Measurements from ENCODE around the gene MACROD2.

DNA sequence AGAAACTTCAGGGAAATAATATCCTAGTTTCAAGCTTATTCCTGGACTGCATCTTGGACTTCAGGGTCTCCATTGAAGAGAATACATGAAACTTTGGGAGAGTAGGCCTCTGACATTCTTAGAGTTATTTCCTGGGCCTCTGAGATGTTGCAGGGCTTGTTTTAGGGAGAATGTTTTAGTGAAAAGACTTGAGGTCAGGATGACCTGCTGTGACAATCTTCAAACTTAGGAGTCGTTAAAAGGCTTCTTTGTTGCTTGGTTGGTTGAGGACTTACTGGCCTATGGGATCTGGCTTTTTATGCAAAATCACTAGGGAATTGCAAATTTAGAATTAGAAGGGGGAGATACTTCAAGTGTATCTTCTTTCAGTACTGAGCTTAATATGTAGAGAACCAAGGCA is 955.3 kb downstream of the MACROD2 start:
- TF ChIP-seq YY1 (IDR thresholded peaks at IDR 0.05; ENCODE audit: insufficient read depth, insufficient read length) = no peak
- no peak for TF ChIP-seq SUZ12 (IDR thresholded peaks at IDR 0.05; ENCODE audit: extremely low read depth, insufficient read depth, insufficient read length)
- no peak for TF ChIP-seq ZNF274 (IDR thresholded peaks at IDR 0.05; ENCODE audit: low read depth, low read length)
